ENCODE results near the gene RBM33.

GRCh38 chr7:155710031-155710430 is 65.6 kb downstream of the RBM33 start:
- TF ChIP-seq EGR1 (IDR thresholded peaks at IDR 0.05): no peak
- no peak for TF ChIP-seq FOXM1 (IDR thresholded peaks at IDR 0.05; ENCODE audit: borderline replicate concordance, low read depth)
- TF ChIP-seq REST (IDR thresholded peaks at IDR 0.05; ENCODE audit: low read depth): no peak
